A549 (cell line): ENCODE results near the gene ALDH16A1.

Source experiments
- CBX2 ChIP-seq: fragments of 200-600 bp; sonication (generic); IDR thresholded peaks from 2 replicates; pipeline ENCODE4 v1.6.1; 2016; ENCODE audit warnings: low read depth, mild to moderate bottlenecking, borderline replicate concordance
- CTCF ChIP-seq: fragments of >200 bp; sonication (Bioruptor Twin); formaldehyde crosslinking; IDR thresholded peaks from 3 replicates; pipeline ENCODE4 v1.5.1; 2016
- EP300 ChIP-seq, 2 experiments: fragments of >200 bp; sonication (Bioruptor Twin); formaldehyde crosslinking; IDR thresholded peaks; 2 replicates in 1 of 2; 3 replicates in 1 of 2; pipeline ENCODE4 v1.6.1; 2016 to 2017
- ESRRA ChIP-seq: fragments of 150-350 bp; IDR thresholded peaks from 2 replicates; pipeline ENCODE4 v1.6.1; 2014; ENCODE audit warnings: mild to moderate bottlenecking, low read length, borderline replicate concordance
- HDAC2 ChIP-seq: fragments of 200-600 bp; sonication (generic); IDR thresholded peaks from 2 replicates; pipeline ENCODE4 v1.6.1; 2016
- POLR2A ChIP-seq: IDR thresholded peaks from 2 replicates; pipeline ENCODE4 v1.6.1; 2012; ENCODE audit warnings: mild to moderate bottlenecking, low read length
- RCOR1 ChIP-seq: fragments of 150-350 bp; IDR thresholded peaks from 2 replicates; pipeline ENCODE4 v1.6.1; 2014; ENCODE audit warnings: antibody characterized with exemption, low read length, low read depth
- REST ChIP-seq: fragments of 200-600 bp; sonication (generic); IDR thresholded peaks from 2 replicates; pipeline ENCODE4 v1.6.1; 2016; ENCODE audit warnings: antibody characterized with exemption, mild to moderate bottlenecking, moderate library complexity

- TF ChIP-seq POLR2A (no peak), HDAC2 (no peak), CTCF (no peak), REST (no peak), CBX2 (no peak), EP300 (IDR thresholded peaks at IDR 0.05) (no peak), RCOR1 (no peak), ESRRA (no peak)
Measured at GRCh38 chr19:49456326-49456725, 3.3 kb downstream of the ALDH16A1 start.
